ENCODE data around the gene NUBPL.

Gene NUBPL

DNA sequence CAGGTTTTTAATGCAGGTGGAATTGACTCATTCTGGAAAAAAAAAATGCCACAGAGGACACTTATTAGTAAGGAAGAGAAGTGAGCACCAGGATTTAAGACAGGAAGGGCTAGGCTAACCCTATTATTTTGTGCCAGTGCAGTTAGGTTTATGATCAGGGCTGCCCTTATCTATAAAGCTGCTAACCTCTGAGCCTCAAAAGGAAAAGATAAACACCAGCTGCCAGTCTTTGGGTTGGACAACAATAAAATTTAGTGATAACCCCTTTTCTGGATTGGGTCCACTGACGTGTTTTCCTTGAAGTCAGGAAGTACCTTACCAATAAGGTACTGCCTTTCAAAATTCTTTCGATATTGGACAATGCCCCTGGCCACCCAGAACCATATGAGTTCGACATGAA, 128.9 kb downstream of the NUBPL start:
- no peak overlapping the region for H3K27ac ChIP-seq
- DNase-seq (ENCODE audit: low spot score) = no peak
- TF ChIP-seq CTCF (IDR thresholded peaks at IDR 0.05) = no peak
- no peak overlapping the region for H3K4me3 ChIP-seq

DNA sequence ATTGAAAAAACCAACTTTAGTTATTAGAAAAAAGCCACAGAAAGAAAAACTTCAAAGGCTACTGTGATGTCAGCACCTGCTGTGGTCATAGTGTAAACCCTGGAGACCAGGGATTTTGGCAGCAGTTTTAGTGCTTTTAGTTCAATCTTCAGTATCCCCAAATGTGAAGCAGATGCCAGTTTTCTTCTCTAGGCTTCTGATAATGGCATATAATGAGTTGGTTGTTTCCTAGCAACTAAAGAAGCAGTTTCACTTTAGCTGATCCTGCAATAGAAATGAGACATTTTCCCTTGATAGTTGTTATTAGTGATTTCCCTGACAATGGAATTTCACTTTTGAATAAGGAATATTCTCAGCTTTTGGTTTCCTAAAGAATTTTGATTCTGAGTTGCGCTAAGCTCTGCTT, 131.2 kb downstream of the NUBPL start:
- TF ChIP-seq CTCF (IDR thresholded peaks at IDR 0.05) = no peak
- DNase-seq (ENCODE audit: low spot score) = no peak
- no peak overlapping the region for H3K27ac ChIP-seq
- H3K4me3 ChIP-seq = no peak overlapping the region

- Histone ChIP-seq H3K27ac (no peak overlapping the region), H3K4me3 (no peak overlapping the region)
- no peak for DNase-seq (ENCODE audit: low spot score)
- no peak for TF ChIP-seq CTCF (IDR thresholded peaks at IDR 0.05)
Measured at GRCh38 chr14:31696378-31696777, 135.2 kb downstream of the NUBPL start.

DNA sequence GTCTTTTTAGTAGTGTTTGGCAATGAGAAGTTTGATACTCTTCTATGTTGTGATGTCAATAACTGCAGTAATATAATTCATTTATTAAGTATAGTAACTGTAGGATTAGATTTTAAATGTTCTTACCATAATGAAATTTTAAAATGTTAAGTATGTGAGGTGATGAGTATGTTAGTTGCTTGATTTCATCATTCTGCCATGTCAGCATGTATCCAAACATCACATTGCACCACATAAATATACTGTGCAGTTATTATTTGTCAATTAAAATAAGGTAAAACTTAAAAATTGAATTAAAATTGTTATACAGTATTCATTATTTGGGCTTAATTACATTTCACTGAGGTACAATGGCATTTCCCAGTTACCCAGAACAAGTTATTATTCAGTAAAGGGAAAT, 138.6 kb downstream of the NUBPL start:
- DNase-seq (ENCODE audit: low spot score) = no peak
- TF ChIP-seq CTCF (IDR thresholded peaks at IDR 0.05) = no peak
- H3K4me3 ChIP-seq = no peak overlapping the region
- no peak overlapping the region for H3K27ac ChIP-seq

DNA sequence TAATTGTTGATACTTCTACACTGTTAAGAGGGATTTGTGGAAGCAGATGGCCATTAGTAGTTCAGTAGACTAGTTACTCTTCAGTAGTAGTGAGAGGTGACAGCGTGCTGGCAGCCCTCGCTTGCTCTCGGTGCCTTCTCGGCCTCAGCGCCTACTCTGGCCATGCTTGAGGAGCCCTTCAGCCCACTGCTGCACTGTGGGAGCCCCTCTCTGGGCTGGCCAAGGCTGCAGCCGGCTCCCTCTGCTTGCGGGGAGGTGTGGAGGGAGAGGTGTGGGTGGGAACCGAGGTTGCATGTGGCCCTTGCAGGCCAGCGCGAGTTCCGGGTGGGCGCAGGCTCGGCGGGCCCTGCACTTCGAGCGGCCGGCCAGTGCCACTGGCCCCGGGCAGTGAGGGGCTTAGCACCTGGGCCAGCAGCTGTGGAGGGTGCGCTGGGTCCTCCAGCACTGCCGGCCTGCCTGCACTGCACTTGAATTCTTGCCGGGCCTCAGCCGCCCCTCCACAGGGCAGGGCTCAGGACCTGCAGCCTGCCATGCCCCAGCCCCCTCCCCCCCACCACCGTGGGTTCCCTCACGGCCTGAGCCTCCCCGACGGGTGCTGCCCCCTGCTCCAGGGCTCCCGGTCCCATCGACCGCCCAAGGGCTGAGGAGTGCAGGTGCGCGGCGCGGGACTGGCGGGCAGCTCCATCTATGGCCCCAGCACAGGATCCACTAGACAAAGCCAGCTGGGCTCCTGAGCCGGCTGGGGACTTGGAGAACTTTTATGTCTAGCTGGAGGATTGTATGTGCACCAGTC, 139.3 kb downstream of the NUBPL start:
- no peak for DNase-seq (ENCODE audit: low spot score)
- TF ChIP-seq CTCF (IDR thresholded peaks at IDR 0.05) = no peak
- Histone ChIP-seq H3K4me3 (no peak overlapping the region), H3K27ac (no peak overlapping the region)

DNA sequence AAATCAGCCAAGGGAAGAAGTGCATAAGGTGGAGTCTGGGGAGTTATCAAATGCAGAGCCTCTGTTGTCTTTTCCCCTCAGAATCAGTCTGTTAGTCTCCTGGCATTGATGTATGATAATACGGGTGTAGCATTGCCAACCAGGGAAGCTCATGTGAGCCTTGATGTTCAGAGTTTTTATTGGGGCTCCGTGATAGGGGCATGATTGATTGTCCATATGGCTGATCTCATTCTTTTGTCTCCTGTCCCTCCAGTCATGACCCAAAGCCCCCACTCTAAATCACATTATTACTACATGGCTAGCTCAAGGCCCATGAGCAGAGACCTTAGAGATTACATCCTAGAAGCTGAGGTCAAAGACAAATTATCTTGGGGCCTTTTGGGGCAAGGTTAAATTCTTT, 140.9 kb downstream of the NUBPL start:
- no peak overlapping the region for H3K27ac ChIP-seq
- no peak for DNase-seq (ENCODE audit: low spot score)
- H3K4me3 ChIP-seq = no peak overlapping the region
- TF ChIP-seq CTCF (IDR thresholded peaks at IDR 0.05) = no peak

DNA sequence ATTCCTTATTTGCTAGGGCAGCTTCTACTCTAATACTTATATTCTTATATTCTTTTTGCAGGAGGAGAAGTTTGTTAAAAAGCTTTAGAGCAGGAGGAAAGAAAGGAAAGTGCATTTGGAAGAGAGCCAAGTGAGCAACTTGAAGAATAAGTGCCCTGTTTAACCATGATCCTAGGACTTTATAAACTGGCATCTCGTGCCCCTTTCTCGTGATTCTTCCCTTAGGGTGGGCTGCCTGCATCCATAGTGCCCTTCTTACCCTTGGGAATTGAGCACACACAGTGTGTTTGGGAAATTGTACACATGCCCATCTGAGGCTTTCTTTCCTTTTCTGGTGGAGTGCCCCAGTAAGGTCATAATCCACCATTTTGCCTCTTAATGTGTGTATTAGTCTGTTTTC, 141.9 kb downstream of the NUBPL start:
- no peak for DNase-seq (ENCODE audit: low spot score)
- H3K4me3 ChIP-seq = no peak overlapping the region
- TF ChIP-seq CTCF (IDR thresholded peaks at IDR 0.05) = no peak
- no peak overlapping the region for H3K27ac ChIP-seq
